NAMALWA (cell line): ENCODE measurements around the gene HPCAL4.

ENCODE experiments used
- DNase-seq: peaks from one replicate; pipeline ENCODE4 v3.0.0-alpha.2; 2015; ENCODE audit warnings: low spot score

Gene HPCAL4

GRCh38 chr1:39691383-39692151, at the start of gene HPCAL4:
Gene HPCAL4 (minus strand): TSS chr1:39691433. CDS start chr1:39684603, 6,830 bp downstream.
- peak; percentile 90 for DNase-seq

- peak; percentile 90 for DNase-seq
These were observed 47.6 kb upstream of the HPCAL4 start, which contains the start of gene PPIE for GRCh38 chr1:39738622-39739366. Gene PPIE (plus strand): TSS chr1:39738882. CDS start chr1:39738901, 19 bp downstream.

DNA sequence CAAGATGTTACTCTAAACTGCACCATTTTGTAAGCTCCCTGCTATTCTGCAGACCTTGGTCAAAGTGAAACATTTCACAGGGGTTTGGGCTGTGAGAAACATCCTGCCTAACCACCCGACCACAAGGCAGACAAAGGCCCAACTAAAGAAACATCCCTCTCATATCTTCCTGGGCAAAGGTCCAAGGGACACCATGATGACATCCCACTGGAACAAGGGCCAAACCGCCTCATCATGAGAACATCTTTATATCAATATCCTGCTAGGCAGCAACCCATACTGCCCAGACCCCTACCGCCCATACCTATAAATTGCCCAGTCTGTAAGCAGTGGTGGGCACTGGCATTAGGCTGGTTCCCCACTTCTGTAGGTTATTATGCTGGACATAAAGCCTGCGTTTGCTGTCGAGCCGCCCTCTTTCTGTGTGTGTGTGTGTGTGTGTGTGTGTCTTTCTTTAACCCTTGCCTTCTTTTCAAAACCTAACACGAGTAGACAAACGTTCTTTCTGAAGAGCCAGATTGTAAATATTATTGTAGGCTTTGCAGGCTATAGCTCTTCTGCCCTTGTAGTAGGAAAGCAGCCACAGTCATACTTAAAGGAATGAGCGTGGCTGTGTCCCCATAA, 46.4 kb upstream of the HPCAL4 start:
- no peak for DNase-seq

- DNase-seq = no peak
These were observed 44.5 kb upstream of the HPCAL4 start for GRCh38 chr1:39735731-39736130.

GRCh38 chr1:39733161-39733560, 41.9 kb upstream of the HPCAL4 start:
- DNase-seq = no peak

DNA sequence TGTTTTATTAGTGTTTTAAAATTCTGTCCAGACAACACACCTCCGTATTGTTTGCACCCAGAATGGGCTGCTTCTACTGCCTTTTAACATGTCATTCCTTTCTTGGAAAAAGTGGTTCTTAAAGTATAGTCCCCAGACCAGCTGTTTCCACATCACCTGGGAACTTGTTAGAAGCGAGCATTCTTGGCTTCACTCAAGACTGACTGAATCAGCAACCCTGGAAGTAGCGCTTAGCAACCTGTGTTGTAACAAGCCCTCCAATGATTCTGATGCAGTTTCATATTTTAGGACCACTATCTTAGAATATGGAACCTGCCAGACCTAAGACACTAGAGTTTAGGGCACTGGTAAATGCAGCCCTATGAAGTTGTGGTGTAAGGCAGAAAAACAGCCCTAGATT, 41.5 kb upstream of the HPCAL4 start:
- DNase-seq = no peak

GRCh38 chr1:39729842-39730241, 38.6 kb upstream of the HPCAL4 start:
- DNase-seq = no peak

- DNase-seq = no peak
These were observed 37.8 kb upstream of the HPCAL4 start for GRCh38 chr1:39729030-39729429.

DNA sequence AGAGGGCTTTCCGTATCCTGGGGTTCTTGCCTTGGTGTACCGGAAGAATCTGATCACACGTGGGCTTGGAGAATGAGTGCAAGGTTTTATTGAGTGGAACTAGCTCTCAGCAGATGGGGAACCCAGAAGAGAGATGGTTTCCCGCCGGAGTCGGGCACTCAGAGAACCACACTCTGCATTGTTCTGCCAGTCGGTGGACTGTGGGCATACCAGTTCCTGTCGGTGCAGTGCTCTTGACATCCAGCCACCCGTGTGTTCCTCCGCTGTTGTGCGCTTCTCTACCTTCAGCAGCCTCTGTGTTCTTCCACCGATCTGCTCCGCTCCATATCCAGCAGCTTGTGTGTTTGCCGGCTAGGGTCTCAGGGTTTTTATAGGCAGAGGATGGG, 36.7 kb upstream of the HPCAL4 start:
- DNase-seq = no peak

GRCh38 chr1:39727221-39727931, 36.1 kb upstream of the HPCAL4 start:
- DNase-seq = no peak

GRCh38 chr1:39726600-39726999, 35.4 kb upstream of the HPCAL4 start:
- DNase-seq = no peak

DNA sequence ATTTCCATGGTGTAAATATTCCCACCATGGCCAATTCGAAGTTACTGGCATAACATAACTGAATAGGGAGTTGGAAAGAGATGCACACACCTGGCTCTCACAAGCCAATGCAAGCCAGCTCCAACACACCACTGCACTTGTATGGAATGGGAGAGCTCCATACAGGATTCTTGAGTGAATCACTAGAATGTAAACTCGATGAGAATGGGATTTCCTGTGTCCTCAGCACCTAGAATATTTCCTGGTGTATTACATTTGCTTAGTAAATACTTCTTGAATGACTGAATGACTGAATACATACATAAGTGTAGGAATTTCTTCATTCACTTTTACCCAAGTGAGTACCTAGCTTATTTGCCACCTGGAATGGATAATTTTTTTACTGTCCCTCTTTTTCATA, 31.3 kb upstream of the HPCAL4 start:
- no peak for DNase-seq

GRCh38 chr1:39721664-39722063, 30.4 kb upstream of the HPCAL4 start:
- DNase-seq = no peak

GRCh38 chr1:39720094-39720999, 29.1 kb upstream of the HPCAL4 start:
- peak; percentile 90 for DNase-seq

GRCh38 chr1:39717809-39718208, 26.6 kb upstream of the HPCAL4 start:
- no peak for DNase-seq

- no peak for DNase-seq
These were observed 22.3 kb upstream of the HPCAL4 start for GRCh38 chr1:39713557-39713956.

DNA sequence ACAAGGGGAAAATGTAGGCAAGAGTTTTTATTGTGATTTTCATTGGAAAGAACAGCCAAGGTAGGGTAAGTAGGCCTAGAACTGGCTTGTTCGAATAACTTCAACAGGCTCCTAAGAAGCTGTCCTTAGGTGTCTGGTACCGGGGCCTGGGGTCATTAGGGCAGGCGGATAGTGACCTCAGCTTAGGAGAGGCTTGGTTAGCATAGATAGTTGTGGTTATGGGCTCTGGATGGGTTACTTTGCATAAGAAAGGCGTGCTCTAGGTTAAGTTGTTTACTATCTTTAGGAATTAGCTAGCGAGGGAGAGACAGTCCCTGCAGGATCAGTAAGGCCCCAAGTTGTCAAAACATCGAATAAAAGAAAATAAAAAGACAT, 20.7 kb upstream of the HPCAL4 start:
- no peak for DNase-seq

DNA sequence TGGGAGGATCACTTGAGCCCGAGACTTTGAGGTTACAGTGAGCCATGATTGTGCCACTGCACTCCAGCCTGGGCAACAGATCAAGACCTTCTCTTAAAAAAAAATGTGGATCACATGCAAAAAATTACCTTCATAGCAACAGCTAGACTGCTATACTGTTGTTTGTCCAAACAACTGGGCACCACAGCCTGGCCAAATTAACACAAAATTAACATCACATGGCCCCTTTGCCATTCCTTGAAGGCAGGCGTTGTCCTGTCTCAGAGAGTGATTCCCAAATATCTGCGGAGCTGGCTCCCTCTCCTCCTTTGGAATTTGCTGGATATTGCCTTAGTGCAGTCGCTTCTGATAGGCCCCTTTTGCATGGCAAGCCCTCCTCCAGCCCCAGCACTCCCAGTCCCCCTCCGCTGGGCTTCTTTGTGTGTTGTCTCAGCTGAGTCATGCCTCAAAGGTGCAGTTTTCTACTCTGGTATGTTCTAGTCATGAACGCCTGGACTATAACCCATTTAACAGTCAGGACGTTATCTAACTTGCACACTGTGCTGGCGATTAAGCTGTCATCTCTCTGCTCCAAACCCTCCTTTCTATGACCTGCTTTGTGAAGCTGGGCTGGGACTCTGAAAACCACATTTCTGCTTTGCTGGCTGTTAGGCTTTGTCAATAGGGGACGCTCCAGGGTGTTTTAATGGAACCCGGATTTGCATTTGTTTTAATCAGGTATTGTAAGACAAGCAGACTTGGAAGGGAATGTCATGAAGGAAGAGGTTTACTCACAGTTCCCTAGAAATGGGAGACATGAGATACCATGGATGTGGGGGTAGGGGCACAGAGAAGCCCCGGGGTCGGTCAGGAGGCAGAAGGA, 20.1 kb upstream of the HPCAL4 start:
- DNase-seq = no peak

DNA sequence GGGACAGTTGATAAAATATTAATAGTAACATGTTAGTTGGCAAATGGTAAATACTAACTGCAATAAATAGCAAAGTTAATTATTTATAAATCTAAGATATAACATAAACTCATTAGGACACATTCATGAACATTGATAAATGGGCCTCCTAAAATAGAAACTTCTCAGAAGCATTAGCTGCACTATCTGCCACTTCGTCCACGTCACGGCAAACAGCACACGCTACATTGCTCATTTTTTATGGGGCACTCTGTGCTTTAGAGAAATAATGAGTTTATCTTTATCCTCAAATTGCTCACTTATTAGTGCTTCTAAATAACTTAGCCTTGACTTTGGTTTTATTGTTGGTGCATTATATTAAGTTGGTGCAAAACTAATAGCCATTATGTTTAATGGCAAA, 16.3 kb upstream of the HPCAL4 start:
- DNase-seq = no peak

- DNase-seq = no peak
These were observed 13.5 kb upstream of the HPCAL4 start for GRCh38 chr1:39704757-39705156.
